Panc1 (cell line): Measurements from ENCODE around the gene TMC4. TPM values are rescaled to one million over a fixed set of nuclear protein-coding genes. Genes with fewer than 3 reads are reported as not detected.

ENCODE experiments used
- ATAC-seq: fragments of 200-7000 bp; cut with Tn5 transposase; 2 replicates; pipeline ENCODE4 v1.9.1; 2020; ENCODE audit warnings: mild to moderate bottlenecking, moderate library complexity
- BruUV-seq: library from RNA; stranded (reverse); fragments of 400-500 nt; replicated peaks from 2 replicates; lab custom pipeline; 2021; lab: Mats Ljungman, UMichigan
- CTCF ChIA-PET: fragments of 300-600 bp; sonication (Branson Sonifier 250); formaldehyde crosslinking; loops from one replicate; lab custom pipeline; 2022; ENCODE audit warnings: antibody characterized with exemption; lab: Charles Lee
- POLR2A ChIA-PET: fragments of 300-600 bp; sonication (Branson Sonifier 250); formaldehyde crosslinking; loops from one replicate; lab custom pipeline; 2022; ENCODE audit warnings: antibody characterized with exemption; lab: Charles Lee
- DNase-seq: peaks from one replicate; pipeline ENCODE4 v3.0.0-alpha.2; 2010; ENCODE audit warnings: low read depth, low spot score
- H3K27ac ChIP-seq: 2 replicates; pipeline ENCODE4 v1.5.1; 2011; ENCODE audit warnings: mild to moderate bottlenecking, low read length, inconsistent platforms
- H3K27me3 ChIP-seq: fragments of 200-500 bp; sonication (Bioruptor generic); 2 replicates; pipeline ENCODE4 v1.6.0; 2014; ENCODE audit warnings: low read length, inconsistent platforms; ENCODE audit not compliant: control insufficient read depth, insufficient read depth
- H3K36me3 ChIP-seq: fragments of 200-500 bp; sonication (Bioruptor generic); 2 replicates; pipeline ENCODE4 v1.5.1; 2014; ENCODE audit warnings: inconsistent platforms, mild to moderate bottlenecking, low read length, moderate library complexity; ENCODE audit not compliant: control insufficient read depth, insufficient read depth
- H3K4me1 ChIP-seq: 2 replicates; pipeline ENCODE4 v1.5.1; 2011; ENCODE audit warnings: inconsistent platforms, mild to moderate bottlenecking, low read length, moderate library complexity; ENCODE audit not compliant: control insufficient read depth, insufficient read depth
- H3K4me3 ChIP-seq, 2 experiments: 2 replicates each; pipeline ENCODE4 v1.5.1; 2011 to 2012; ENCODE audit warnings: low read depth in 2 of 2, low read length in 2 of 2, mild to moderate bottlenecking in 2 of 2, inconsistent platforms in 1 of 2, moderate library complexity in 1 of 2
- H3K9me3 ChIP-seq: fragments of 200-500 bp; sonication (Bioruptor generic); 2 replicates; pipeline ENCODE4 v1.5.1; 2014; ENCODE audit warnings: low read depth, mild to moderate bottlenecking, inconsistent platforms, low read length, moderate library complexity; ENCODE audit not compliant: control insufficient read depth, insufficient read depth
- CTCF ChIP-seq: fragments of 450-650 bp; IDR thresholded peaks from 2 replicates; pipeline ENCODE4 v1.5.1; 2017; ENCODE audit warnings: mild to moderate bottlenecking
- POLR2AphosphoS5 ChIP-seq: IDR thresholded peaks from 2 replicates; pipeline ENCODE4 v1.6.1; 2012; ENCODE audit warnings: mild to moderate bottlenecking, low read depth, low read length, moderate library complexity
- REST ChIP-seq, 2 experiments: IDR thresholded peaks; 2 replicates each; pipeline ENCODE4 v1.6.1; 2011 to 2012; ENCODE audit warnings: low read depth in 2 of 2, control low read depth in 1 of 2, low read length in 1 of 2, mild to moderate bottlenecking in 1 of 2, moderate library complexity in 1 of 2; ENCODE audit not compliant: insufficient read depth in 1 of 2
- SIN3A ChIP-seq: IDR thresholded peaks from 2 replicates; pipeline ENCODE4 v1.6.1; 2012; ENCODE audit warnings: low read depth, mild to moderate bottlenecking, low read length, moderate library complexity, borderline replicate concordance; ENCODE audit not compliant: insufficient read depth
- TCF7L2 ChIP-seq: IDR thresholded peaks from 2 replicates; pipeline ENCODE4 v1.6.1; 2011; ENCODE audit warnings: mild to moderate bottlenecking, low read depth, low read length, inconsistent platforms
- in situ Hi-C: cut with HindIII; loops from 2 replicates; pipeline ENCODE4 v1.10.0; 2016; ENCODE audit warnings: low sequenced_read_pairs, low pct_unique_long_range_greater_than_20kb
- intact Hi-C: fragments of 100-400 bp; cut with micrococcal nuclease; formaldehyde crosslinking; loops from one replicate; pipeline ENCODE4 v1.10.0; 2022; ENCODE audit not compliant: unreplicated experiment
- total RNA-seq: library from RNA; stranded (reverse); gene quantifications from one replicate; pipeline ENCODE4 v1.2.1, GENCODE V29; 2021; ENCODE audit not compliant: unreplicated experiment

TMC4 gene
- total RNA-seq, 1 experiment from 2014 or later, result 5.1 TPM

GRCh38 chr19:54211235-54211634 lies 38.3 kb upstream of the TMC4 start:
- Histone ChIP-seq H3K27me3 (no peaks in the 10 kb centered on the region), H3K36me3 (peaks cover 5% of the 10 kb centered on the region; the same call in 1 of the 2 replicates), H3K9me3 (no peaks in the 10 kb centered on the region), H3K4me1 (peaks cover 48% of the 10 kb centered on the region), H3K27ac (no peak overlapping the region), H3K4me3 (no peak overlapping the region)
- no TSS peak for BruUV-seq
- in situ Hi-C loops, result no loop called here
- intact Hi-C loops, result no loop called here
- TF ChIP-seq POLR2AphosphoS5 (no peak), CTCF (no peak), SIN3A (no peak), REST (IDR thresholded peaks at IDR 0.05; ENCODE audit: insufficient read depth in 1 of 2, low read depth in 2 of 2, low read length in 1 of 2) (no peak), TCF7L2 (no peak)
- CTCF ChIA-PET, result no interaction called here
- POLR2A ChIA-PET, result interaction anchor here (0.7 kb wide), 1 partner anchor 45 kb away, joined by 4 read pairs; no protein-coding TSS in a partner anchor
- ATAC-seq (no peak), DNase-seq (no peak)

GRCh38 chr19:54209811-54210494 lies 37.0 kb upstream of the TMC4 start:
- Histone ChIP-seq H3K4me1 (peaks cover 60% of the 10 kb centered on the region), H3K4me3 (0 out of 4 replicates have a peak overlapping the region, but pooled peaks of 1 of the 2 experiments have one; percentile 5), H3K27ac (peak overlapping the region; percentile 64), H3K36me3 (peaks cover 14% of the 10 kb centered on the region), H3K9me3 (no peaks in the 10 kb centered on the region), H3K27me3 (no peaks in the 10 kb centered on the region)
- peak; percentile 61 for TF ChIP-seq TCF7L2
- peak; percentile 60 for TF ChIP-seq POLR2AphosphoS5
- no peak for TF ChIP-seq CTCF
- CTCF ChIA-PET, result no interaction called here
- DNase-seq, result peak; percentile 96
- POLR2A ChIA-PET, result interaction anchor here (1.1 kb wide), 1 partner anchor 9 kb away, joined by 3 read pairs; no protein-coding TSS in a partner anchor
- in situ Hi-C loops (no loop called here), intact Hi-C loops (no loop called here)
- peak; percentile 81 for ATAC-seq
- no TSS peak for BruUV-seq
